ENCODE results near the gene HTR5A.
A peak's percentile ranks its signal among the peaks of the same experiment; 100 is the strongest.
"Not testable (repeated sequence)": the region's sequence is repeated elsewhere in the genome, so short reads cannot be mapped to it uniquely, and the experiment has no call there.

HTR5A gene

GRCh38 chr7:155069992-155070751 lies at the start of gene HTR5A:
TSS of gene HTR5A (plus strand) at chr7:155070324. CDS start at chr7:155070900, 576 bp downstream.
- DNase-seq (ENCODE audit: low read depth) = no peak
- TF ChIP-seq CTCF (IDR thresholded peaks at IDR 0.05; ENCODE audit: low read depth, low read length, missing control alignments) = no peak
- no peak within 1 kb of the TSS for H3K4me3 ChIP-seq (ENCODE audit: low read depth, low read length)

GRCh38 chr7:155020996-155021395 lies 49.1 kb upstream of the HTR5A start:
- no peak overlapping the region for H3K4me3 ChIP-seq (ENCODE audit: low read depth, low read length)
- DNase-seq (ENCODE audit: low read depth) = no peak
- no peak for TF ChIP-seq CTCF (IDR thresholded peaks at IDR 0.05; ENCODE audit: low read depth, low read length, missing control alignments)

GRCh38 chr7:155021699-155022145 lies 48.4 kb upstream of the HTR5A start:
- TF ChIP-seq CTCF (IDR thresholded peaks at IDR 0.05; ENCODE audit: low read depth, low read length, missing control alignments) = no peak
- H3K4me3 ChIP-seq (ENCODE audit: low read depth, low read length) = no peak overlapping the region

DNA sequence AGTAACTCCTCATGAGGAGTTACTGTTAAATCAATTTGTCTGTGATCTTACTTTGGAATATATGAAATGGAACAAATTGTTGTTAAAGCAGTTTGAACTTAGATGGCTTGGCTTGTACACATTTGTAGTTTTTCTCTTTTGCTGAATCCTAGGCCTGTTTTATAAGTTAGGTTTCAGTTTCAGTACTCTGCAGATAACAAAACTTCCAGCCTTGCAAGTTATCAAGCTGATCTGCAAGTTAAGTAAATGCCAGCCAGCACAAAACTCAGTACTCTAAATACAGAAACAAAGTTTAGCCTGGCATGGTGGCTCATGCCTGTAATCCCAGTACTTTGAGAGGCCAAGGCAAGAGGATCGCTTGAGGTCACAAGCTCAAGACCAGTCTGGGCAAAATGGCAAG lies 42.2 kb upstream of the HTR5A start:
- no peak for DNase-seq (ENCODE audit: low read depth)
- TF ChIP-seq CTCF (IDR thresholded peaks at IDR 0.05; ENCODE audit: low read depth, low read length, missing control alignments) = no peak
- no peak overlapping the region for H3K4me3 ChIP-seq (ENCODE audit: low read depth, low read length)

More at GRCh38 chr7:155021699-155022145, 48.4 kb upstream of the HTR5A start:
- DNase-seq (ENCODE audit: low read depth) = no peak

DNA sequence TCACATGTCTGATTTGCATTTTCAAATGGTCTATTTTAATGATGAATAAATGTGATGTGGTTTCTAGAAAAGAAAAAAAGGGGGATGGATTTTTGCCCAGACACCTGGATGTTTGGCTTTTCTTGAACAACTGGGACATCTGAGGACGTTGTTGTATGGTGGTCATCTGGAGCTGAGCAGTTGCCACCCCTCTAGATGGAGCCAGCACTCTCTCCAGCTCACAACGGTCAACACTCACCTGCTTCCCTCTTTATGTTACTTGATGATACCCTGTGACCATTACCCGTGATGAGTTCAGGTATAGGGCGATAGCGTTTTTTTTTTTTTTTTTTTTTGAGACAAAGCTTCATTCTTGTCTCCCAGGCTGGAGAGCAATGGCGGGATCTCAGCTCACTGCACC lies 37.1 kb upstream of the HTR5A start:
- TF ChIP-seq CTCF (IDR thresholded peaks at IDR 0.05; ENCODE audit: low read depth, low read length, missing control alignments) = peak; percentile 9
- no peak for DNase-seq (ENCODE audit: low read depth)
- H3K4me3 ChIP-seq (ENCODE audit: low read depth, low read length) = no peak overlapping the region

- not testable (repeated sequence) for H3K4me3 ChIP-seq (ENCODE audit: low read depth, low read length); DNase-seq (ENCODE audit: low read depth)
Observed at GRCh38 chr7:155034495-155034894, 35.6 kb upstream of the HTR5A start.

DNA sequence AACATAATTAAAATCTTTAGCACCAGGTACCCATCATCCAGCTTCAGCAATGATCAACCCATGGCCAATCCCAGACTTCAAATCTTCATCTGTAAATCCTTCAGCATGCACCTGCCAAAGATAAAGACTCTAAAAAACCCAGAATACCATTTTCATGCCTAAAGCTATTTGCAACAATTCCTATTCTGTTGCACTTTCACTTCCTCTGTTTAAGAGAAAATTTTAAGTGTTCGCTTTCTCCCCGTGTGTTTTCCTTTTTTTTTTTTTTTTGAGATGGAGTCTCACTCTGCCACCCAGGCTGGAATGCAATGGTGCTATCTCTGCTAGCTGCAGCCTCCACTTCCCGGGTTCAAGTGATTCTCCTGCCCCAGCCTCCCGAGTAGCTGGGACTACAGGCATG lies 31.8 kb upstream of the HTR5A start:
- H3K4me3 ChIP-seq (ENCODE audit: low read depth, low read length) = no peak overlapping the region
- no peak for DNase-seq (ENCODE audit: low read depth)
- TF ChIP-seq CTCF (IDR thresholded peaks at IDR 0.05; ENCODE audit: low read depth, low read length, missing control alignments) = no peak
